K562 (cell line): ENCODE data around the gene PTRHD1. TPM values are rescaled to one million over a fixed set of nuclear protein-coding genes. Genes with fewer than 3 reads are reported as not detected.

Experiments used
- ATAC-seq: fragments of 200-7000 bp; cut with Tn5 transposase; 3 replicates; pipeline ENCODE4 v1.9.1; 2020; ENCODE audit warnings: moderate library complexity
- BruUV-seq: library from RNA; stranded (reverse); fragments of 400-500 nt; replicated peaks from 2 replicates; lab custom pipeline; 2021; lab: Mats Ljungman, UMichigan
- CTCF ChIA-PET: fragments of 300-600 bp; formaldehyde crosslinking; extraction: SDS; loops from one replicate; lab custom pipeline; 2021; ENCODE audit warnings: low intra/inter-chr PET ratio; lab: Yijun Ruan, JAX
- POLR2A ChIA-PET: fragments of 300-600, 350-650 bp; sonication (Branson Sonifier 250); formaldehyde crosslinking; extraction: SDS; loops from one replicate; lab custom pipeline; 2021; ENCODE audit warnings: antibody characterized with exemption, inconsistent platforms; lab: Yijun Ruan, JAX
- DNase-seq, 4 experiments: peaks; one replicate each; pipeline versions ENCODE4 v3.0.0 to v3.0.0-alpha.2; 2011 to 2018; ENCODE audit warnings: low spot score in 3 of 4, mixed read lengths in 3 of 4; ENCODE audit errors: extremely low read depth in 1 of 4
- FAIRE-seq: peaks from 2 replicates; lab custom pipeline; 2011; peaks lifted over from hg19 to GRCh38; lab: Jason Lieb, UNC
- H2AFZ ChIP-seq: 2 replicates; pipeline ENCODE4 v1.6.0; 2011; ENCODE audit warnings: low read depth, low read length, control low read depth, inconsistent platforms
- H3K27ac ChIP-seq: fragments of 200-600 bp; 3 replicates; pipeline ENCODE4 v1.8.0; 2011; ENCODE audit warnings: low read depth, mild to moderate bottlenecking, control low read depth, inconsistent platforms, low read length, moderate library complexity, mixed read lengths; ENCODE audit errors: extremely low read depth
- H3K27me3 ChIP-seq, 2 experiments: fragments of 300-600 bp in 1 of 2; 2 replicates in 1 of 2; 3 replicates in 1 of 2; pipeline versions ENCODE4 v1.6.0 to v1.8.0; 2011; ENCODE audit warnings: inconsistent platforms in 2 of 2, low read length in 2 of 2, mild to moderate bottlenecking in 1 of 2, mixed read lengths in 1 of 2, moderate library complexity in 1 of 2; ENCODE audit not compliant: control insufficient read depth in 2 of 2, insufficient read depth in 2 of 2
- H3K36me3 ChIP-seq: fragments of 300-600 bp; 3 replicates; pipeline ENCODE4 v1.8.0; 2011; ENCODE audit warnings: mild to moderate bottlenecking, low read length, inconsistent platforms; ENCODE audit not compliant: control insufficient read depth, insufficient read depth
- H3K4me1 ChIP-seq, 2 experiments: fragments of 200-600 bp in 1 of 2; replicated peaks in 1 of 2; 2 replicates in 1 of 2; 3 replicates in 1 of 2; pipeline versions ENCODE4 v1.5.1 to v1.8.0; 2011; ENCODE audit warnings: inconsistent platforms in 2 of 2, low read length in 2 of 2, mild to moderate bottlenecking in 1 of 2, mixed read lengths in 1 of 2, moderate library complexity in 1 of 2; ENCODE audit not compliant: control insufficient read depth in 2 of 2, insufficient read depth in 2 of 2
- H3K4me2 ChIP-seq: 2 replicates; pipeline ENCODE4 v1.6.1; 2011; ENCODE audit warnings: low read length, control low read depth, inconsistent platforms, mixed read lengths; ENCODE audit not compliant: insufficient read depth
- H3K4me3 ChIP-seq: fragments of 200-600 bp; sonication (generic), shearing (Covaris generic); 2 replicates; pipeline ENCODE4 v1.5.1; 2016; ENCODE audit warnings: control low read depth, inconsistent platforms
- H3K79me2 ChIP-seq: fragments of 200-600 bp; 3 replicates; pipeline ENCODE4 v1.8.0; 2011; ENCODE audit warnings: low read length, inconsistent platforms; ENCODE audit not compliant: control insufficient read depth, insufficient read depth
- H3K9ac ChIP-seq, 2 experiments: 2 replicates each; pipeline versions ENCODE4 v1.6.0 to v1.6.1; 2011; ENCODE audit warnings: low read depth in 2 of 2, low read length in 2 of 2, control low read depth in 1 of 2, inconsistent platforms in 1 of 2, mild to moderate bottlenecking in 1 of 2, mixed read lengths in 1 of 2; ENCODE audit not compliant: insufficient read depth in 1 of 2
- H3K9me1 ChIP-seq: one replicate; pipeline ENCODE4 v1.6.0; 2011; ENCODE audit warnings: inconsistent platforms, mild to moderate bottlenecking, low read length, moderate library complexity; ENCODE audit not compliant: control insufficient read depth, insufficient read depth
- H3K9me3 ChIP-seq: replicated peaks from 2 replicates; pipeline ENCODE4 v1.5.1; 2011; ENCODE audit warnings: low read depth, low read length, inconsistent platforms; ENCODE audit not compliant: control insufficient read depth, insufficient read depth
- H4K20me1 ChIP-seq: replicated peaks from 2 replicates; pipeline ENCODE4 v1.6.1; 2011; ENCODE audit warnings: low read length, inconsistent platforms, mixed read lengths; ENCODE audit not compliant: control insufficient read depth, insufficient read depth
- ADNP ChIP-seq: fragments of 200-800 bp; sonication (Bioruptor generic); IDR thresholded peaks from 2 replicates; pipeline ENCODE4 v1.6.1; 2016; ENCODE audit warnings: missing genetic modification characterization, missing compliant biosample characterization
- ARNT ChIP-seq, 2 experiments: fragments of 450-650 bp; IDR thresholded peaks; 2 replicates each; pipeline ENCODE4 v1.6.1; 2016; ENCODE audit warnings: mild to moderate bottlenecking in 1 of 2
- ATF1 ChIP-seq, 2 experiments: fragments of 450-650 bp in 1 of 2; IDR thresholded peaks; 2 replicates each; pipeline ENCODE4 v1.6.1; 2016; ENCODE audit warnings: missing compliant biosample characterization in 1 of 2, missing genetic modification characterization in 1 of 2
- KAT2B ChIP-seq: IDR thresholded peaks from one replicate; pipeline ENCODE4 v1.6.1; 2012; ENCODE audit warnings: low read depth, mild to moderate bottlenecking, control low read depth, inconsistent platforms, low read length, moderate library complexity
- PTTG1 ChIP-seq: fragments of 450-650 bp; IDR thresholded peaks from 2 replicates; pipeline ENCODE4 v1.6.1; 2016; ENCODE audit warnings: low read depth, mild to moderate bottlenecking, missing genetic modification characterization, missing compliant biosample characterization
- TCFL5 ChIP-seq: fragments of 250-450 bp; sonication (Bioruptor Pico); conservative IDR thresholded peaks from 2 replicates; pipeline ENCODE4 v1.6.1; 2021; ENCODE audit warnings: mild to moderate bottlenecking, moderate library complexity, matching md5 sums
- XRCC4 ChIP-seq: IDR thresholded peaks from one replicate; pipeline ENCODE4 v1.6.1; 2011; ENCODE audit not compliant: insufficient read depth, insufficient read length; ENCODE audit errors: extremely low read depth
- ZFP1 ChIP-seq: fragments of 450-650 bp; formaldehyde crosslinking; IDR thresholded peaks from 2 replicates; pipeline ENCODE4 v1.4.0; 2020; ENCODE audit warnings: mild to moderate bottlenecking, mixed read lengths
- ZNF3 ChIP-seq: fragments of 250-450 bp; sonication (Bioruptor Pico); IDR thresholded peaks from 2 replicates; pipeline ENCODE4 v1.5.0; 2021; ENCODE audit warnings: mild to moderate bottlenecking, moderate library complexity
- ZNF347 ChIP-seq: fragments of 450-650 bp; formaldehyde crosslinking; IDR thresholded peaks from 2 replicates; pipeline ENCODE4 v1.4.0; 2020; ENCODE audit warnings: low read depth, mild to moderate bottlenecking, moderate library complexity
- WGBS: fragments of 100-300 bp; shearing (Covaris generic); methylation state at CpG from one replicate; pipeline ENCODE4 v1.1.6; 2016; ENCODE audit warnings: low coverage, mixed read lengths; ENCODE audit not compliant: insufficient coverage; ENCODE audit errors: missing lambda C conversion rate; 5-methylcytosine and 5-hydroxymethylcytosine counted together
- in situ Hi-C: fragments of 300-500 bp; cut with MboI; formaldehyde crosslinking; loops from 4 replicates; pipeline ENCODE4 v1.15.0; 2018; ENCODE audit warnings: inconsistent platforms, mixed read lengths
- intact Hi-C: fragments of 100-400 bp; cut with micrococcal nuclease; formaldehyde crosslinking; loops from 2 replicates; pipeline ENCODE4 v1.14.2; 2022
- polyA plus RNA-seq, 8 experiments: library from polyadenylated mRNA; depleted of rRNA in 4 of 8; stranded (reverse) in 5 of 8; unstranded in 3 of 8; fragments of >200 nt; fragmentation: Nextera tagmentation in 2 of 8; fragmentation: Illumina TruSeq in 1 of 8; extraction: Ambion mirVana in 2 of 8; extraction: Trizol in 1 of 8; gene quantifications; 2 replicates each; pipeline versions ENCODE4 v1.2.1 to v1.2.3, GENCODE V29; 2011 to 2014; ENCODE audit warnings: inconsistent platforms in 1 of 8, missing spikeins in 1 of 8
- total RNA-seq, 7 experiments: library from RNA; depleted of rRNA in 6 of 7; stranded (reverse); fragments of >200 nt in 6 of 7; fragmentation: Illumina TruSeq in 2 of 7; extraction: Trizol in 2 of 7; gene quantifications; 2 replicates each; pipeline versions ENCODE4 v1.2.1 to v1.2.3, GENCODE V29; 2011 to 2021; ENCODE audit warnings: low replicate concordance in 1 of 7
- TF ChIP-seq, protein P1 (sequence below): fragments of 250-450 bp; sonication (Bioruptor Pico); IDR thresholded peaks from 2 replicates; pipeline ENCODE4 v1.4.0; 2020
- TF ChIP-seq, protein P2 (sequence below), 2 experiments: fragments of 450-650 bp in 1 of 2; sonication (generic) in 1 of 2; formaldehyde crosslinking; conservative IDR thresholded peaks; 2 replicates each; pipeline versions ENCODE4 v1.4.0 to v1.8.1; 2020 to 2022; ENCODE audit warnings: mild to moderate bottlenecking in 1 of 2, missing genetic modification reagents in 1 of 2
- TF ChIP-seq, protein P3 (sequence below): fragments of 250-450 bp; sonication (Bioruptor Pico); IDR thresholded peaks from 2 replicates; pipeline ENCODE4 v1.4.0; 2020; ENCODE audit warnings: borderline replicate concordance
- TF ChIP-seq, protein P4 (sequence below): IDR thresholded peaks from 2 replicates; pipeline ENCODE4 v1.6.1; 2016; ENCODE audit warnings: missing genetic modification characterization, missing compliant biosample characterization
- TF ChIP-seq, protein P5 (sequence below): fragments of 250-450 bp; sonication (Bioruptor Pico); IDR thresholded peaks from 2 replicates; pipeline ENCODE4 v1.8.0; 2022; ENCODE audit warnings: inconsistent platforms, mild to moderate bottlenecking, moderate library complexity, borderline replicate concordance

Gene PTRHD1
- total and polyA plus RNA-seq, 9 of the 15 experiments (the other 6 are each of a cell fraction or from before 2014, with no cell fraction given) = 15.8 to 83.2 (median 46.6) TPM

DNA sequence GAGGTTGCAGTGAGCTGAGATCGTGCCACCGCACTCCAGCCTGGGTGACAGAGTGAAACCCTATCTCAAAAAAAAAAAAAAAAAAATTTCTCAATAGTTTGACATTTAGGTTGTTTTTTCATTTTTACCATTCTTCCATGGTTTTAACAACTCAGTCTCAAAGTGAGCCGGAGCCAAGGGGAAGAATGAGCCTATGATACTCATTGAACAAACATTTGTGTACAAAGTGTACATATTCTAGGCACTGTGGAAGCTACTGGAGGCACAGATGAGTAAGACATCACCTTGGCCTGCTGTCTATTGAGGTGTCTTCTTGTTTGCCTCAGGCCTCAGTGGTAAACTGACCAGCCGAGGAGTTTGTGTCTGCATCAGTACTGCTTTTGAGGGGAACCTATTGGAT, 22.0 kb upstream of the PTRHD1 start:
- CTCF ChIA-PET = no interaction called here
- TF ChIP-seq ZNF3 (no peak), TCFL5 (no peak), ADNP (tag) (no peak), ARNT (IDR thresholded peaks at IDR 0.05) (no peak), KAT2B (no peak), ZFP1 (CRISPR knock-in tag) (no peak), ATF1 (CRISPR knock-in tag; IDR thresholded peaks at IDR 0.05) (no peak), ATF1 (tag; IDR thresholded peaks at IDR 0.05) (no peak), ZNF347 (CRISPR knock-in tag) (no peak), XRCC4 (no peak), PTTG1 (no peak)
- TF ChIP-seq, protein P1, sequence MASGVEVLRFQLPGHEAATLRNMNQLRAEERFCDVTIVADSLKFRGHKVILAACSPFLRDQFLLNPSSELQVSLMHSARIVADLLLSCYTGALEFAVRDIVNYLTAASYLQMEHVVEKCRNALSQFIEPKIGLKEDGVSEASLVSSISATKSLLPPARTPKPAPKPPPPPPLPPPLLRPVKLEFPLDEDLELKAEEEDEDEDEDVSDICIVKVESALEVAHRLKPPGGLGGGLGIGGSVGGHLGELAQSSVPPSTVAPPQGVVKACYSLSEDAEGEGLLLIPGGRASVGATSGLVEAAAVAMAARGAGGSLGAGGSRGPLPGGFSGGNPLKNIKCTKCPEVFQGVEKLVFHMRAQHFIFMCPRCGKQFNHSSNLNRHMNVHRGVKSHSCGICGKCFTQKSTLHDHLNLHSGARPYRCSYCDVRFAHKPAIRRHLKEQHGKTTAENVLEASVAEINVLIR = no peak
- TF ChIP-seq, protein P2, sequence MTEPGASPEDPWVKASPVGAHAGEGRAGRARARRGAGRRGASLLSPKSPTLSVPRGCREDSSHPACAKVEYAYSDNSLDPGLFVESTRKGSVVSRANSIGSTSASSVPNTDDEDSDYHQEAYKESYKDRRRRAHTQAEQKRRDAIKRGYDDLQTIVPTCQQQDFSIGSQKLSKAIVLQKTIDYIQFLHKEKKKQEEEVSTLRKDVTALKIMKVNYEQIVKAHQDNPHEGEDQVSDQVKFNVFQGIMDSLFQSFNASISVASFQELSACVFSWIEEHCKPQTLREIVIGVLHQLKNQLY (CRISPR knock-in tag; conservative IDR thresholded peaks at IDR 0.05) = no peak
- TF ChIP-seq, protein P3, sequence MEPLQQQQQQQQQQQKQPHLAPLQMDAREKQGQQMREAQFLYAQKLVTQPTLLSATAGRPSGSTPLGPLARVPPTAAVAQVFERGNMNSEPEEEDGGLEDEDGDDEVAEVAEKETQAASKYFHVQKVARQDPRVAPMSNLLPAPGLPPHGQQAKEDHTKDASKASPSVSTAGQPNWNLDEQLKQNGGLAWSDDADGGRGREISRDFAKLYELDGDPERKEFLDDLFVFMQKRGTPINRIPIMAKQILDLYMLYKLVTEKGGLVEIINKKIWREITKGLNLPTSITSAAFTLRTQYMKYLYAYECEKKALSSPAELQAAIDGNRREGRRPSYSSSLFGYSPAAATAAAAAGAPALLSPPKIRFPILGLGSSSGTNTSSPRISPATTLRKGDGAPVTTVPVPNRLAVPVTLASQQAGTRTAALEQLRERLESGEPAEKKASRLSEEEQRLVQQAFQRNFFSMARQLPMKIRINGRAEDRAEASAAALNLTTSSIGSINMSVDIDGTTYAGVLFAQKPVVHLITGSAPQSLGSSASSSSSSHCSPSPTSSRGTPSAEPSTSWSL = no peak
- TF ChIP-seq, protein P4, sequence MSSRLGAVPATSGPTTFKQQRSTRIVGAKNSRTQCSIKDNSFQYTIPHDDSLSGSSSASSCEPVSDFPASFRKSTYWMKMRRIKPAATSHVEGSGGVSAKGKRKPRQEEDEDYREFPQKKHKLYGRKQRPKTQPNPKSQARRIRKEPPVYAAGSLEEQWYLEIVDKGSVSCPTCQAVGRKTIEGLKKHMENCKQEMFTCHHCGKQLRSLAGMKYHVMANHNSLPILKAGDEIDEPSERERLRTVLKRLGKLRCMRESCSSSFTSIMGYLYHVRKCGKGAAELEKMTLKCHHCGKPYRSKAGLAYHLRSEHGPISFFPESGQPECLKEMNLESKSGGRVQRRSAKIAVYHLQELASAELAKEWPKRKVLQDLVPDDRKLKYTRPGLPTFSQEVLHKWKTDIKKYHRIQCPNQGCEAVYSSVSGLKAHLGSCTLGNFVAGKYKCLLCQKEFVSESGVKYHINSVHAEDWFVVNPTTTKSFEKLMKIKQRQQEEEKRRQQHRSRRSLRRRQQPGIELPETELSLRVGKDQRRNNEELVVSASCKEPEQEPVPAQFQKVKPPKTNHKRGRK (tag) = no peak
- TF ChIP-seq, protein P5, sequence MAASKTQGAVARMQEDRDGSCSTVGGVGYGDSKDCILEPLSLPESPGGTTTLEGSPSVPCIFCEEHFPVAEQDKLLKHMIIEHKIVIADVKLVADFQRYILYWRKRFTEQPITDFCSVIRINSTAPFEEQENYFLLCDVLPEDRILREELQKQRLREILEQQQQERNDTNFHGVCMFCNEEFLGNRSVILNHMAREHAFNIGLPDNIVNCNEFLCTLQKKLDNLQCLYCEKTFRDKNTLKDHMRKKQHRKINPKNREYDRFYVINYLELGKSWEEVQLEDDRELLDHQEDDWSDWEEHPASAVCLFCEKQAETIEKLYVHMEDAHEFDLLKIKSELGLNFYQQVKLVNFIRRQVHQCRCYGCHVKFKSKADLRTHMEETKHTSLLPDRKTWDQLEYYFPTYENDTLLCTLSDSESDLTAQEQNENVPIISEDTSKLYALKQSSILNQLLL (CRISPR knock-in tag) = no peak

More for the DNA sequence above, 22.0 kb upstream of the PTRHD1 start:
- Histone ChIP-seq H3K9me3 (no peaks in the 10 kb centered on the region), H4K20me1 (no peaks in the 10 kb centered on the region), H3K27ac (no peak overlapping the region), H3K9ac (no peak overlapping the region), H3K4me1 (peaks cover 5 to 28% of the 10 kb centered on the region in 2 experiments; a peak in 4 of 5 replicates), H3K4me3 (no peak overlapping the region), H3K36me3 (peaks cover 75% of the 10 kb centered on the region), H3K79me2 (peaks cover 35% of the 10 kb centered on the region), H2AFZ (no peak overlapping the region), H3K9me1 (no peaks in the 10 kb centered on the region), H3K4me2 (no peak overlapping the region), H3K27me3 (no peaks in the 10 kb centered on the region)
- no TSS peak for BruUV-seq
- DNase-seq = no peak
- 95% methylated on average over 4 of the region's 4 CpGs for WGBS
- POLR2A ChIA-PET = interaction anchor here (0.7 to 2.0 kb wide), 2 partner anchors 9 to 16 kb away, joined by 3 to 10 read pairs; no protein-coding TSS in a partner anchor
- intact Hi-C loops (no loop called here), in situ Hi-C loops (no loop called here)
- no peak for FAIRE-seq
- ATAC-seq = no peak
